Esophagus muscularis mucosa (tissue), 4 donors: ENCODE measurements around the gene POU2F2. TPM values are rescaled to one million over a fixed set of nuclear protein-coding genes. Genes with fewer than 3 reads are reported as not detected.
A peak's percentile ranks its signal among the peaks of the same experiment; 100 is the strongest.

Source experiments
- DNase-seq: peaks from one replicate; pipeline ENCODE4 v3.0.0-alpha.2; 2017; ENCODE audit errors: extremely low spot score
- H3K27ac ChIP-seq, 4 donors: fragments of 200-600 bp; sonication (generic); replicated peaks in 1 of 4; 1 replicate in 3 of 4; 2 replicates in 1 of 4; pipeline ENCODE4 v1.5.1; 2016 to 2019; ENCODE audit warnings: mild to moderate bottlenecking in 1 of 4
- H3K27me3 ChIP-seq, 4 donors: fragments of 200-600 bp; sonication (generic); one replicate each; pipeline versions ENCODE4 v1.5.1 to v1.6.0; 2016 to 2019
- H3K36me3 ChIP-seq, 4 donors: fragments of 200-600 bp; sonication (generic); one replicate each; pipeline ENCODE4 v1.5.1; 2016 to 2019
- H3K4me1 ChIP-seq, 4 donors: fragments of 200-600 bp; sonication (generic); one replicate each; pipeline ENCODE4 v1.5.1; 2016 to 2019
- H3K4me3 ChIP-seq, 4 donors: fragments of 200-600 bp; sonication (generic); 1 replicate in 2 of 4; 2 replicates in 2 of 4; pipeline ENCODE4 v1.5.1; 2016 to 2019; ENCODE audit warnings: mild to moderate bottlenecking in 4 of 4, moderate library complexity in 1 of 4
- H3K9me3 ChIP-seq, 4 donors: fragments of 200-600 bp; sonication (generic); 1 replicate in 3 of 4; 2 replicates in 1 of 4; pipeline ENCODE4 v1.5.1; 2016 to 2019
- CTCF ChIP-seq, 3 experiments: fragments of 200-600 bp in 2 of 3; fragments of 450-650 bp in 1 of 3; sonication (generic) in 2 of 3; IDR thresholded peaks; one replicate each; pipeline ENCODE4 v1.5.1; 2017 to 2019; ENCODE audit warnings: antibody characterized with exemption in 3 of 3, mild to moderate bottlenecking in 2 of 3, moderate library complexity in 1 of 3
- EP300 ChIP-seq: sonication (generic); formaldehyde crosslinking; IDR thresholded peaks from one replicate; pipeline ENCODE4 v1.6.1; 2017; ENCODE audit warnings: antibody characterized with exemption
- POLR2A ChIP-seq: fragments of 450-650 bp; IDR thresholded peaks from one replicate; pipeline ENCODE4 v1.6.1; 2017; ENCODE audit warnings: antibody characterized with exemption, moderate library complexity, mild to moderate bottlenecking, low read depth
- POLR2AphosphoS5 ChIP-seq, 2 donors: sonication (generic); formaldehyde crosslinking; IDR thresholded peaks; one replicate each; pipeline ENCODE4 v1.6.1; 2017; ENCODE audit warnings: antibody characterized with exemption in 2 of 2
- WGBS: methylation state at CpG from one replicate; pipeline ENCODE4 v1.1.5; 2018; 5-methylcytosine and 5-hydroxymethylcytosine counted together
- intact Hi-C: fragments of 100-400 bp; cut with DNase I; formaldehyde crosslinking; loops from one replicate; pipeline ENCODE4 v1.15.1; 2023
- total RNA-seq, 4 donors: library from RNA; depleted of rRNA; stranded (reverse); fragments of >200 nt; gene quantifications; one replicate each; pipeline versions ENCODE4 v1.1.0 to v1.2.1, GENCODE V29; 2016

POU2F2 gene
- total RNA-seq, 4 donors from 2014 or later: 0.52 to 2.5 (median 1.5) TPM

GRCh38 chr19:42079276-42079669 lies 53.0 kb downstream of the POU2F2 start:
- Histone ChIP-seq H3K4me3 (no peak overlapping the region), H3K9me3 (no peaks in the 10 kb centered on the region), H3K36me3 (peaks cover 26 to 56% (median 49%) of the 10 kb centered on the region in 4 donors), H3K27me3 (no peaks in the 10 kb centered on the region), H3K27ac (no peak overlapping the region), H3K4me1 (peaks cover 19 to 38% (median 30%) of the 10 kb centered on the region in 4 donors)
- DNase-seq: no peak
- WGBS: 75% methylated on average over 12 of the region's 16 CpGs
- TF ChIP-seq POLR2A (no peak), CTCF (IDR thresholded peaks at IDR 0.05) (no peak), POLR2AphosphoS5 (IDR thresholded peaks at IDR 0.05) (no peak)
- intact Hi-C loops: no loop called here

- H3K4me3 ChIP-seq: no peak overlapping the region
- no peaks in the 10 kb centered on the region for H3K27me3 ChIP-seq
- H3K9me3 ChIP-seq: no peaks in the 10 kb centered on the region
- DNase-seq: no peak
- no peak overlapping the region for H3K27ac ChIP-seq
- H3K4me1 ChIP-seq: peaks cover 19 to 38% (median 30%) of the 10 kb centered on the region in 4 donors
- 66% methylated on average over 6 of the region's 15 CpGs for WGBS
- peaks cover 26 to 52% (median 47%) of the 10 kb centered on the region in 4 donors for H3K36me3 ChIP-seq
- intact Hi-C loops: no loop called here
- no peak for TF ChIP-seq POLR2AphosphoS5 (IDR thresholded peaks at IDR 0.05)
- TF ChIP-seq EP300: no peak
- TF ChIP-seq POLR2A: no peak
- no peak for TF ChIP-seq CTCF (IDR thresholded peaks at IDR 0.05)
Observed at GRCh38 chr19:42078538-42079275, 53.5 kb downstream of the POU2F2 start.

- peak overlapping the region in 1 of 4 donors; percentile 11 for H3K27ac ChIP-seq
- TF ChIP-seq EP300 (no peak), CTCF (IDR thresholded peaks at IDR 0.05) (no peak), POLR2AphosphoS5 (IDR thresholded peaks at IDR 0.05) (no peak), POLR2A (no peak)
- no peak for DNase-seq
- no peaks in the 10 kb centered on the region for H3K27me3 ChIP-seq
- peaks cover 26 to 48% (median 45%) of the 10 kb centered on the region in 4 donors for H3K36me3 ChIP-seq
- WGBS: 80% methylated on average over 1 of the region's 1 CpG
- peaks cover 19 to 38% (median 30%) of the 10 kb centered on the region in 4 donors for H3K4me1 ChIP-seq
- H3K9me3 ChIP-seq: no peaks in the 10 kb centered on the region
- intact Hi-C loops: no loop called here
- no peak overlapping the region for H3K4me3 ChIP-seq
Observed at GRCh38 chr19:42078058-42078457, 54.2 kb downstream of the POU2F2 start.

- no peak for DNase-seq
- intact Hi-C loops: no loop called here
Observed at GRCh38 chr19:42076380-42076944, 55.8 kb downstream of the POU2F2 start.

More at GRCh38 chr19:42076380-42076944, 55.8 kb downstream of the POU2F2 start:
- 0% methylated on average over 12 of the region's 33 CpGs for WGBS
- TF ChIP-seq POLR2AphosphoS5 (IDR thresholded peaks at IDR 0.05): no peak
- no peak for TF ChIP-seq CTCF (IDR thresholded peaks at IDR 0.05)
- TF ChIP-seq EP300: no peak
- TF ChIP-seq POLR2A: no peak
- H3K36me3 ChIP-seq: peaks cover 26 to 35% (median 32%) of the 10 kb centered on the region in 4 donors
- peak overlapping the region; percentile 81 to 97 (median 88) for H3K4me3 ChIP-seq
- no peaks in the 10 kb centered on the region for H3K9me3 ChIP-seq
- H3K27me3 ChIP-seq: no peaks in the 10 kb centered on the region
- peak overlapping the region; percentile 92 to 96 (median 95) for H3K27ac ChIP-seq
- peaks cover 19 to 32% (median 26%) of the 10 kb centered on the region in 4 donors for H3K4me1 ChIP-seq
